Caco-2 (cell line): ENCODE data around the gene CACNA2D1. TPM values are rescaled to one million over a fixed set of nuclear protein-coding genes. Genes with fewer than 3 reads are reported as not detected.

Experiments
- BruUV-seq: library from RNA; stranded (reverse); fragments of 400-500 nt; replicated peaks from 2 replicates; lab custom pipeline; 2021; lab: Mats Ljungman, UMichigan
- CTCF ChIA-PET: fragments of 300-600 bp; sonication (Branson Sonifier 250); formaldehyde crosslinking; loops from one replicate; lab custom pipeline; 2022; ENCODE audit warnings: antibody characterized with exemption; lab: Charles Lee
- POLR2A ChIA-PET: fragments of 300-600 bp; sonication (Branson Sonifier 250); formaldehyde crosslinking; loops from one replicate; lab custom pipeline; 2022; ENCODE audit warnings: antibody characterized with exemption; lab: Charles Lee
- DNase-seq, 2 experiments: peaks; one replicate each; pipeline versions ENCODE4 v3.0.0 to v3.0.0-alpha.2; 2020 to 2022
- H3K27me3 ChIP-seq: replicated peaks from 2 replicates; pipeline ENCODE4 v1.6.0; 2011; ENCODE audit warnings: low read length; ENCODE audit not compliant: control insufficient read depth, insufficient read depth
- H3K36me3 ChIP-seq: 2 replicates; pipeline ENCODE4 v1.5.1; 2011; ENCODE audit warnings: low read length; ENCODE audit not compliant: control insufficient read depth, insufficient read depth
- H3K4me1 ChIP-seq: fragments of 250-450 bp; sonication (Bioruptor Pico); 2 replicates; pipeline ENCODE4 v1.5.1; 2020; ENCODE audit warnings: mild to moderate bottlenecking
- H3K4me3 ChIP-seq: 2 replicates; pipeline ENCODE4 v1.5.1; 2011; ENCODE audit warnings: low read depth, mild to moderate bottlenecking, control low read depth, low read length
- H3K9me3 ChIP-seq: fragments of 250-450 bp; sonication (Bioruptor Pico); 2 replicates; pipeline ENCODE4 v1.5.1; 2020; ENCODE audit warnings: mild to moderate bottlenecking, moderate library complexity
- H3K27ac Mint-ChIP-seq: one replicate; pipeline ENCODE4 v1.8.0; 2022; ENCODE audit warnings: mixed read lengths; ENCODE audit not compliant: unreplicated experiment
- H3K27me3 Mint-ChIP-seq: one replicate; pipeline ENCODE4 v1.8.0; 2022; ENCODE audit warnings: mixed read lengths; ENCODE audit not compliant: insufficient read depth, unreplicated experiment
- H3K36me3 Mint-ChIP-seq: one replicate; pipeline ENCODE4 v1.8.0; 2022; ENCODE audit warnings: mild to moderate bottlenecking, mixed read lengths; ENCODE audit not compliant: insufficient read depth, unreplicated experiment
- H3K4me1 Mint-ChIP-seq: one replicate; pipeline ENCODE4 v1.8.0; 2022; ENCODE audit warnings: low read depth, mixed read lengths; ENCODE audit not compliant: unreplicated experiment
- H3K4me3 Mint-ChIP-seq: one replicate; pipeline ENCODE4 v1.8.0; 2022; ENCODE audit warnings: mild to moderate bottlenecking, moderate library complexity, mixed read lengths; ENCODE audit not compliant: unreplicated experiment
- H3K9me3 Mint-ChIP-seq: one replicate; pipeline ENCODE4 v1.8.0; 2022; ENCODE audit warnings: mixed read lengths; ENCODE audit not compliant: unreplicated experiment
- CTCF ChIP-seq, 2 experiments: fragments of 200-600 bp in 1 of 2; IDR thresholded peaks; 1 replicate in 1 of 2; 2 replicates in 1 of 2; pipeline versions ENCODE4 v1.5.1 to v1.8.0; 2011 to 2022; ENCODE audit warnings: antibody characterized with exemption in 1 of 2, control low read depth in 1 of 2, inconsistent platforms in 1 of 2, low read depth in 1 of 2, low read length in 1 of 2, mild to moderate bottlenecking in 1 of 2, moderate library complexity in 1 of 2; ENCODE audit not compliant: insufficient read depth in 1 of 2, severe bottlenecking in 1 of 2, unreplicated experiment in 1 of 2
- intact Hi-C: fragments of 100-400 bp; cut with micrococcal nuclease; formaldehyde crosslinking; loops from one replicate; pipeline ENCODE4 v1.10.0; 2022; ENCODE audit not compliant: unreplicated experiment
- total RNA-seq: library from RNA; stranded (reverse); gene quantifications from 2 replicates; pipeline ENCODE4 v1.2.3, GENCODE V29; 2022

CACNA2D1 gene
- total RNA-seq, 1 experiment from 2014 or later = not detected

- Histone ChIP-seq H3K36me3 (no peaks in the 10 kb centered on the region), H3K9me3 (no peaks in the 10 kb centered on the region), H3K4me3 (no peak overlapping the region), H3K4me1 (peaks cover 8% of the 10 kb centered on the region; the same call in 1 of the 2 replicates), H3K27me3 (no peaks in the 10 kb centered on the region)
- BruUV-seq = no TSS peak
- Mint-ChIP-seq H3K27me3 (peaks cover 11% of the 10 kb centered on the region), H3K4me1 (no peaks in the 10 kb centered on the region), H3K4me3 (no peak overlapping the region), H3K9me3 (no peaks in the 10 kb centered on the region), H3K27ac (no peak overlapping the region), H3K36me3 (no peaks in the 10 kb centered on the region)
- intact Hi-C loops = no loop called here
- ChIA-PET CTCF (no interaction called here), POLR2A (no interaction called here)
- TF ChIP-seq CTCF (IDR thresholded peaks at IDR 0.05; ENCODE audit: insufficient read depth in 1 of 2, low read depth in 1 of 2, low read length in 1 of 2, severe bottlenecking in 1 of 2, unreplicated experiment in 1 of 2) = no peak
- DNase-seq = no peak
Observed at GRCh38 chr7:82438521-82438920, 5.1 kb downstream of the CACNA2D1 start.

GRCh38 chr7:82435769-82436168 is 7.8 kb downstream of the CACNA2D1 start:
- no peaks in the 10 kb centered on the region for H3K4me1 ChIP-seq
- no peaks in the 10 kb centered on the region for H3K9me3 Mint-ChIP-seq
- H3K36me3 ChIP-seq = no peaks in the 10 kb centered on the region
- no peaks in the 10 kb centered on the region for H3K4me1 Mint-ChIP-seq
- no peak for DNase-seq
- no peaks in the 10 kb centered on the region for H3K27me3 Mint-ChIP-seq
- ChIA-PET CTCF (no interaction called here), POLR2A (no interaction called here)
- H3K4me3 Mint-ChIP-seq = no peak overlapping the region
- intact Hi-C loops = no loop called here
- no peaks in the 10 kb centered on the region for H3K36me3 Mint-ChIP-seq
- H3K27me3 ChIP-seq = no peaks in the 10 kb centered on the region
- no peak overlapping the region for H3K27ac Mint-ChIP-seq
- H3K9me3 ChIP-seq = no peaks in the 10 kb centered on the region
- no peak overlapping the region for H3K4me3 ChIP-seq
- no TSS peak for BruUV-seq
- TF ChIP-seq CTCF (IDR thresholded peaks at IDR 0.05; ENCODE audit: insufficient read depth in 1 of 2, low read depth in 1 of 2, low read length in 1 of 2, severe bottlenecking in 1 of 2, unreplicated experiment in 1 of 2) = no peak

- no TSS peak for BruUV-seq
Observed at GRCh38 chr7:82434275-82435022, 9.1 kb downstream of the CACNA2D1 start.

More at GRCh38 chr7:82434275-82435022, 9.1 kb downstream of the CACNA2D1 start:
- Mint-ChIP-seq H3K27ac (no peak overlapping the region), H3K4me1 (no peaks in the 10 kb centered on the region), H3K9me3 (no peaks in the 10 kb centered on the region), H3K4me3 (no peak overlapping the region), H3K36me3 (no peaks in the 10 kb centered on the region), H3K27me3 (no peaks in the 10 kb centered on the region)
- Histone ChIP-seq H3K4me1 (no peaks in the 10 kb centered on the region), H3K9me3 (no peaks in the 10 kb centered on the region), H3K27me3 (no peaks in the 10 kb centered on the region), H3K4me3 (no peak overlapping the region), H3K36me3 (no peaks in the 10 kb centered on the region)
- no peak for TF ChIP-seq CTCF (IDR thresholded peaks at IDR 0.05; ENCODE audit: insufficient read depth in 1 of 2, low read depth in 1 of 2, low read length in 1 of 2, severe bottlenecking in 1 of 2, unreplicated experiment in 1 of 2)
- intact Hi-C loops = no loop called here
- DNase-seq = no peak
- CTCF ChIA-PET = no interaction called here
- POLR2A ChIA-PET = no interaction called here
